A549 (cell line): ENCODE data around the gene HNRNPM. TPM values are rescaled to one million over a fixed set of nuclear protein-coding genes. Genes with fewer than 3 reads are reported as not detected.
"Not testable (repeated sequence)": the region's sequence is repeated elsewhere in the genome, so short reads cannot be mapped to it uniquely, and the experiment has no call there.

Source experiments
- ATAC-seq, 2 experiments: fragments of 200-7000 bp in 1 of 2; fragments of >200 bp in 1 of 2; cut with Nextera tagmentation in 1 of 2; cut with Tn5 transposase in 1 of 2; 3 replicates each; pipeline versions ENCODE4 v1.8.0 to v1.9.1; 2018 to 2020; ENCODE audit warnings: mild to moderate bottlenecking in 1 of 2, moderate library complexity in 1 of 2
- CTCF ChIA-PET: fragments of 300-600 bp; sonication (Branson Sonifier 250); formaldehyde crosslinking; extraction: SDS; loops from one replicate; lab custom pipeline; 2021; ENCODE audit warnings: antibody characterized with exemption, inconsistent platforms; lab: Yijun Ruan, JAX
- POLR2A ChIA-PET: fragments of 350-600 bp; formaldehyde crosslinking; extraction: SDS; loops from one replicate; lab custom pipeline; 2021; ENCODE audit warnings: antibody characterized with exemption, inconsistent platforms; lab: Yijun Ruan, JAX
- DNase-seq, 2 experiments: peaks; one replicate each; pipeline versions ENCODE4 v3.0.0 to v3.0.0-alpha.2; 2011 to 2016; ENCODE audit warnings: low read depth in 1 of 2, low spot score in 1 of 2
- FAIRE-seq: peaks from 2 replicates; lab custom pipeline; 2011; peaks lifted over from hg19 to GRCh38; lab: Jason Lieb, UNC
- H3K27ac ChIP-seq, 2 experiments: fragments of >200 bp; sonication (Bioruptor Twin); formaldehyde crosslinking; 3 replicates each; pipeline ENCODE4 v1.5.1; 2016 to 2017
- H3K4me1 ChIP-seq: fragments of >200 bp; sonication (Bioruptor Twin); formaldehyde crosslinking; 3 replicates; pipeline ENCODE4 v1.6.1; 2016
- H3K4me2 ChIP-seq: fragments of >200 bp; sonication (Bioruptor Twin); formaldehyde crosslinking; 3 replicates; pipeline ENCODE4 v1.6.1; 2016
- H3K4me3 ChIP-seq: fragments of >200 bp; sonication (Bioruptor Twin); formaldehyde crosslinking; 3 replicates; pipeline ENCODE4 v1.5.1; 2016
- H3K9me3 ChIP-seq: fragments of >200 bp; sonication (Bioruptor Twin); formaldehyde crosslinking; 3 replicates; pipeline ENCODE4 v1.6.1; 2016
- CHD2 ChIP-seq: fragments of 150-350 bp; IDR thresholded peaks from 2 replicates; pipeline ENCODE4 v1.6.1; 2014; ENCODE audit warnings: low read length; ENCODE audit not compliant: partially characterized antibody
- EHF ChIP-seq: fragments of 250-450 bp; sonication (Bioruptor Pico); IDR thresholded peaks from 2 replicates; pipeline ENCODE4 v1.5.0; 2020; ENCODE audit warnings: mild to moderate bottlenecking
- EHMT2 ChIP-seq: fragments of 200-600 bp; sonication (generic); IDR thresholded peaks from 2 replicates; pipeline ENCODE4 v1.6.1; 2016; ENCODE audit warnings: antibody characterized with exemption, low read depth, mild to moderate bottlenecking, moderate library complexity
- HES2 ChIP-seq: fragments of >200 bp; sonication (Bioruptor Twin); formaldehyde crosslinking; IDR thresholded peaks from 2 replicates; pipeline ENCODE4 v1.6.1; 2016
- HEYL ChIP-seq: fragments of 250-450 bp; sonication (Bioruptor Pico); IDR thresholded peaks from 2 replicates; pipeline ENCODE4 v1.8.0; 2021; ENCODE audit warnings: mild to moderate bottlenecking, moderate library complexity
- HOXA7 ChIP-seq: fragments of 250-450 bp; sonication (Bioruptor Pico); IDR thresholded peaks from 2 replicates; pipeline ENCODE4 v1.5.0; 2020; ENCODE audit warnings: mild to moderate bottlenecking, moderate library complexity
- JUN ChIP-seq, 2 experiments: fragments of >200 bp; sonication (Bioruptor Twin); formaldehyde crosslinking; IDR thresholded peaks; 2 replicates in 1 of 2; 3 replicates in 1 of 2; pipeline ENCODE4 v1.6.1; 2016 to 2017
- KDM1A ChIP-seq: fragments of 200-600 bp; sonication (generic); IDR thresholded peaks from 2 replicates; pipeline ENCODE4 v1.6.1; 2016; ENCODE audit warnings: low read depth, mild to moderate bottlenecking
- KDM5A ChIP-seq: fragments of 200-600 bp; sonication (generic); IDR thresholded peaks from 2 replicates; pipeline ENCODE4 v1.6.1; 2016; ENCODE audit warnings: antibody characterized with exemption, mild to moderate bottlenecking
- MAFK ChIP-seq: fragments of 450-650 bp; IDR thresholded peaks from 2 replicates; pipeline ENCODE4 v1.6.1; 2014; ENCODE audit not compliant: partially characterized antibody
- NR3C1 ChIP-seq: fragments of >200 bp; sonication (Bioruptor Twin); formaldehyde crosslinking; IDR thresholded peaks from 3 replicates; pipeline ENCODE4 v1.6.1; 2017
- PBX3 ChIP-seq: IDR thresholded peaks from 2 replicates; pipeline ENCODE4 v1.6.1; 2012
- PHF8 ChIP-seq: fragments of 200-600 bp; sonication (generic); IDR thresholded peaks from 2 replicates; pipeline ENCODE4 v1.6.1; 2016; ENCODE audit warnings: low read depth, mild to moderate bottlenecking, antibody characterized with exemption, moderate library complexity, borderline replicate concordance
- POLR2AphosphoS2 ChIP-seq: conservative IDR thresholded peaks from 2 replicates; pipeline ENCODE4 v1.6.1; 2012; ENCODE audit warnings: low read length, improper control_type of control experiment, inconsistent platforms
- RAD21 ChIP-seq, 2 experiments: fragments of >200 bp in 1 of 2; sonication (Bioruptor Twin) in 1 of 2; formaldehyde crosslinking in 1 of 2; IDR thresholded peaks in 1 of 2; conservative IDR thresholded peaks in 1 of 2; 2 replicates in 1 of 2; 3 replicates in 1 of 2; pipeline ENCODE4 v1.6.1; 2012 to 2018; ENCODE audit warnings: inconsistent platforms in 1 of 2
- SMC3 ChIP-seq: fragments of >200 bp; sonication (Bioruptor Twin); formaldehyde crosslinking; IDR thresholded peaks from 3 replicates; pipeline ENCODE4 v1.6.1; 2018; ENCODE audit warnings: inconsistent platforms
- TFCP2L1 ChIP-seq: fragments of 250-450 bp; sonication (Bioruptor Pico); IDR thresholded peaks from 2 replicates; pipeline ENCODE4 v1.5.0; 2021; ENCODE audit warnings: mild to moderate bottlenecking
- ZC3H11A ChIP-seq: fragments of 450-650 bp; IDR thresholded peaks from 2 replicates; pipeline ENCODE4 v1.6.1; 2014; ENCODE audit warnings: antibody characterized with exemption, mild to moderate bottlenecking
- ZFP36 ChIP-seq: fragments of 450-650 bp; IDR thresholded peaks from 2 replicates; pipeline ENCODE4 v1.6.1; 2014; ENCODE audit warnings: borderline replicate concordance; ENCODE audit not compliant: partially characterized antibody
- ZNF302 ChIP-seq: fragments of 250-450 bp; sonication (Bioruptor Pico); IDR thresholded peaks from 2 replicates; pipeline ENCODE4 v1.9.0; 2021; ENCODE audit warnings: inconsistent platforms, mild to moderate bottlenecking, moderate library complexity
- WGBS: methylation state at CpG from one replicate; pipeline ENCODE4 v1.1.6; 2017; ENCODE audit errors: missing lambda C conversion rate; 5-methylcytosine and 5-hydroxymethylcytosine counted together
- polyA plus RNA-seq, 4 experiments: library from polyadenylated mRNA; depleted of rRNA in 3 of 4; stranded (reverse); fragments of >200 nt; fragmentation: RNase III in 1 of 4; extraction: RNeasy Plus Mini Kit Qiagen cat#74134 plus additional on column Dnase treatment in 1 of 4; gene quantifications; 2 replicates in 3 of 4; 3 replicates in 1 of 4; pipeline ENCODE4 v1.2.3, GENCODE V29; 2011 to 2017

HNRNPM gene
- polyA plus RNA-seq, 2 of the 4 experiments (the other 2 are of a cell fraction): 168 to 352 TPM

- ChIA-PET CTCF (interaction anchor here (1.3 to 2.0 kb wide), 2 partner anchors 10 kb away, joined by 5 to 6 read pairs; partner anchors contain the start of gene MARCHF2), POLR2A (no interaction called here)
- H3K4me1 ChIP-seq: no peaks in the 10 kb centered on the region
- no peak overlapping the region for H3K4me2 ChIP-seq
- ATAC-seq (no peak), FAIRE-seq (no peak), DNase-seq (no peak)
- no peak overlapping the region for H3K27ac ChIP-seq
- 90% methylated on average over 23 of the region's 44 CpGs for WGBS
- H3K9me3 ChIP-seq: no peaks in the 10 kb centered on the region
- no peak for TF ChIP-seq HEYL
- no peak overlapping the region for H3K4me3 ChIP-seq
Measured at GRCh38 chr19:8403098-8403819, 41.5 kb upstream of the HNRNPM start.

GRCh38 chr19:8403820-8404109 is 41.0 kb upstream of the HNRNPM start:
- 91% methylated on average over 23 of the region's 24 CpGs for WGBS
- CTCF ChIA-PET: interaction anchor here (1.0 to 2.0 kb wide), 4 partner anchors 8 to 38 kb away, joined by 3 to 6 read pairs (median 6); partner anchors contain the start of gene MARCHF2

GRCh38 chr19:8404391-8405151 is 40.2 kb upstream of the HNRNPM start:
- DNase-seq: no peak
- ATAC-seq: no peak
- FAIRE-seq: no peak
- no peaks in the 10 kb centered on the region for H3K4me1 ChIP-seq
- no peak for TF ChIP-seq NR3C1
- no peak for TF ChIP-seq KDM5A
- no peak for TF ChIP-seq EHF (CRISPR knock-in tag)
- no peak for TF ChIP-seq PHF8
- TF ChIP-seq, all 56 proteins: peak for 0
- Histone ChIP-seq H3K27ac (no peak overlapping the region), H3K9me3 (no peaks in the 10 kb centered on the region), H3K4me3 (no peak overlapping the region), H3K4me2 (no peak overlapping the region)
- ChIA-PET POLR2A (interaction anchor here (1.2 kb wide), 1 partner anchor 14 kb away, joined by 6 read pairs; the partner anchor contains the start of gene RAB11B), CTCF (interaction anchor here (0.9 to 2.2 kb wide), 7 partner anchors 8 to 50 kb away, joined by 3 to 15 read pairs (median 5); partner anchors contain the start of gene MARCHF2)
- WGBS: 92% methylated on average over 10 of the region's 18 CpGs

More at GRCh38 chr19:8403820-8404109, 41.0 kb upstream of the HNRNPM start:
- Histone ChIP-seq H3K4me1 (no peaks in the 10 kb centered on the region), H3K4me2 (no peak overlapping the region), H3K4me3 (no peak overlapping the region)
- no peak for FAIRE-seq
- no peak for ATAC-seq
- TF ChIP-seq SMC3 (no peak), CHD2 (no peak), ZFP36 (no peak), MAFK (no peak), JUN (IDR thresholded peaks at IDR 0.05) (no peak), KDM1A (no peak), ZNF302 (no peak), TFCP2L1 (CRISPR knock-in tag) (no peak), HES2 (no peak), ZC3H11A (no peak), RAD21 (conservative IDR thresholded peaks at IDR 0.05 in 1 of 2, IDR thresholded peaks at IDR 0.05 in 1 of 2) (no peak), EHMT2 (no peak), PBX3 (no peak), POLR2AphosphoS2 (no peak), HOXA7 (no peak)
- TF ChIP-seq, all 56 proteins: peak for 0
- Histone ChIP-seq H3K9me3 (no peaks in the 10 kb centered on the region), H3K27ac (no peak overlapping the region)
- no peak for DNase-seq
- POLR2A ChIA-PET: no interaction called here

GRCh38 chr19:8410718-8411117 is 34.1 kb upstream of the HNRNPM start:
- not testable (repeated sequence) for ATAC-seq, H3K4me1 ChIP-seq, DNase-seq, H3K9me3 ChIP-seq, H3K4me2 ChIP-seq, FAIRE-seq, H3K27ac ChIP-seq, H3K4me3 ChIP-seq
- WGBS: 91% methylated on average over 13 of the region's 13 CpGs
- ChIA-PET POLR2A (interaction anchor here (2.7 kb wide), 1 partner anchor 103 kb away, joined by 11 read pairs; the partner anchor contains the start of gene ZNF414), CTCF (interaction anchor here (1.1 to 3.2 kb wide), 3 partner anchors 51 to 169 kb away, joined by 3 to 13 read pairs (median 3); no protein-coding TSS in a partner anchor)
